HG03135 (cell line): ENCODE data around the gene EHBP1.
"Not testable (repeated sequence)": the region's sequence is repeated elsewhere in the genome, so short reads cannot be mapped to it uniquely, and the experiment has no call there.

Experiments used
- ATAC-seq: cut with Tn5 transposase; IDR thresholded peaks from one replicate; pipeline ENCODE4 v1.9.1; 2021; ENCODE audit warnings: mild to moderate bottlenecking, moderate library complexity; ENCODE audit not compliant: unreplicated experiment

EHBP1 gene

DNA sequence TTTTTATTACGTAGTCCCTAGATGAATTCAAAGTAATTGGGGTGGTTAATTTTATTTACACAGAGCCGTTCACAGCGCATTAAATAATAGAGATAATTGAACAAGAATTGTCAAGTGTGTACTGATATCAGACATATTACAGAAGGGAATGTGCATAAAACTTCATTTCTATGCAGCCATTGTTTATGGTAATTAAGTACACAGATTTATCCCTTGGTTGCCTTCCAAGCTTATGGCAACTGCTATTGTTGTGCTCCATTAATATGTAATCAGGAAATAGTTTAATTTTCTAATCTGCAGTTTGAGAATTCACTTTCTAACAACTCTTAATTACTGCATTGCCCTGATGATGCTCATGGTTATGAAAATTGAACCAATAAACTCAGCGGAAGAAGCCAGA is 297.8 kb downstream of the EHBP1 start:
- ATAC-seq, result no peak

DNA sequence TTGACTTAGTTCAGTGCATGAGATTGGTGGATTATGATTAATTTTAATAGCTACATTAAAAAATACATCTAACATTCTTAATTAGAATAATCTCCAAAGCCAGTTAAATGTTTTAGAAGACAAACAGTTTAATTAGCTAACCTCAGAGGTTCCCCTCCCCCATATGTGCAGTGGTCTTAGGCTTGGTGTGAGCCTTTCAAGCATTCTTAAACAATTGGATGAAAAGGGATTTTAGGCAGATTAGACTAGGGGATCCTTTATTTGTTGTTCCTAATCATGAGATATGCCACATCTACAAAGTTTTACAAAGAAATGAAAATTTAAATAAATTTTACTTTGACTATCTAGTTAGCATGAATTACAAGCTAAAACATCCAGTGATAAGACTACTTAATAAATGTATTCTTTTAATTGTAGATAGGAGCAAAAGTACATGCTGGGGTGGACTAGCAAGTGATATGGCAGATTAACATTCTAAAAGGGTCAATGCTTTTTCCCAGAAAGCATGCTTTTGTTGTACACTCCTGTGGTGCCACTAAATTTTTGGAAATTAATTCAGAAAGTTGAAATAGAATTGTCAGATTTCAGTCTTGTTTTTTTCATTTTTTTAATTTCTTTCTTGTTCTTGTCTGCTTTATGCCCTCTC is 302.4 kb downstream of the EHBP1 start:
- ATAC-seq, result no peak

DNA sequence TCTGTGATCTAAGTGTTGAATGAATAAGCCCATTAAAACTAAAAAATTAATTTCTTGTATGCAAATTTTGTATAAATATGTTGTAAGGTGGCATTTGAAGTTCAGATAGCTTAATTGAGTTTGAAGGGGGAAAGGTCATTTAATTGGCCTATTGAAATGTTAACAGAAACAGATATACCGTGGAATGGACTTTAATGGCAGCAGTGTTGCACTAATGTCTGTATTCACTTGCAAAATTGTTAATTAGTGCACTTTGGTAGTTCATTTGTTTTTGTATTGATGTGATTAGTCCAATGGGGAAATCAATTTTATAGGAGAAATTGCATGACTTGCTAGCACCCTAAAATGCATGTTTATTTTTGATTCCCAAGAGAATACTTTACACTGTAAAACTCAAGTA is 303.3 kb downstream of the EHBP1 start:
- no peak for ATAC-seq

DNA sequence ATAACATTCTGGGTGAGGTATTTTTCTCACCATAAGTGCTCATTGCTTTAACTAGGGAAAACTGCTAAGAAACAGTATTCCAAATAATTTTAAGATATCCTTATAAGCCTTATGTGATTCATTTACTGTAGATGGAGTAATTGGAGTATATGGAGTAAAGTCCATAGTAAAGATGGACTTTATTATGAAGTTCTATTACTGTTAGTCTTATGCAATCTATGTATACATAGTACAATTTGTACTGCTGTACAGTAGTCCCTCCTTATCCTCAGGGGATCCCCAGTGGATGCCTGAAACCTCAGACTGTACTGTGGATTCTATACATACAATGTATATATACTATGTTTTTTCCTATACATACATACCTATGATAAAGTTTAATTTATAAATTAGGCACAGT is 304.0 kb downstream of the EHBP1 start:
- no peak for ATAC-seq

DNA sequence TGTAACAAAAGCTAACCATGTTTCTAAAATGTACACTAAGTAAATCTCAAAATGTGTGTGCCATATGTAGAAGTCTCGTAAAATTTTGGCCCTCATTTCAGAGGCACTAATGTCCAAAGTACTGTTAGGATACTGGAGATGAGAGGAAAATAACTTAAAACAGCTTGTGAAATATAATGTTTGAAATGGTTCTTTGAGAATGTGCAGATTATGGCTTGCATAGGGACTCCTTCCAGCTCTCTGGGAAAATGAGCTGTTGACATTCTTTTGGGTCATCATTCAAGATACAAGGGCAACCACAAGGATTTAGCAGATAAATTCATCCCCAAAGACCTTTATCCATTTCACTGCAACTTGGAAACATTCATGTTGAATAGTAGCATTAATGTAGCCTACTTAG is 307.0 kb downstream of the EHBP1 start:
- ATAC-seq, result no peak

DNA sequence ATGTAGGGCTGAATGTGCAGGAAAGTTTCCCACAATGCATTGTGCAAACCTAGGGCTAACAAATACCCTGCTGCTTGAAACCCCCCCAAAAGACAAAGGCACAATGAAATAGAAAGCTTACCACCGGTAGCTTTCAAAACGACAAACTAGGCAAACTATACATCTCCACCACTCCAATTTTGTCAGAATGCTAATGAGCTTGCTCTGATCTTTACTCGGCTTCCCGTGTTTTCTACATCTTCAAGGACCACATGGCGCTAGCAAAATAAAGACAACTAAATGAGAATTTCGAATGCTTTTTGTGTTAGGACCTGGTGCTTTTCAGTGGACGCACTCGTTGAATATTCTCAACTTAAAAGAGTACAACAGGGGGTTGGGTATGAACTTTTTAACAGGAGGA is 307.9 kb downstream of the EHBP1 start:
- no peak for ATAC-seq

DNA sequence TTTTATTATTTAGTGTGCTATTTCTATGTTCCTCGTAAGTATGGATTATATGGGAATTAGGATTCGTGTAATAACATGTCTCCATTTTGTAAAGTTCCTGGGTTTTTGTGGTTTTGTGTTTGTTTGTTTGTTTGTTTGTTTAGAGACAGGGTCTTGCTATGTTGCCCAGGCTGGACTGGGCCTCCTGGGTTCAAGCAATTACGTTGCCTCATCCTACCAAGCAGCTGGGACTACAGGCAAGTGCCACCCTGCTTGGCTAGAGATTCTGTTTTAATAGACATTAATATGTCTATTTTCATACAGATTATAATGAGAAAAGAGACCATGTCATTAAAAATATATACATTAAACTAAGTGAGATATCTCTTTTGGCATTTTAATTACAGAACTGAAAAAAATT is 309.9 kb downstream of the EHBP1 start:
- ATAC-seq, result no peak

DNA sequence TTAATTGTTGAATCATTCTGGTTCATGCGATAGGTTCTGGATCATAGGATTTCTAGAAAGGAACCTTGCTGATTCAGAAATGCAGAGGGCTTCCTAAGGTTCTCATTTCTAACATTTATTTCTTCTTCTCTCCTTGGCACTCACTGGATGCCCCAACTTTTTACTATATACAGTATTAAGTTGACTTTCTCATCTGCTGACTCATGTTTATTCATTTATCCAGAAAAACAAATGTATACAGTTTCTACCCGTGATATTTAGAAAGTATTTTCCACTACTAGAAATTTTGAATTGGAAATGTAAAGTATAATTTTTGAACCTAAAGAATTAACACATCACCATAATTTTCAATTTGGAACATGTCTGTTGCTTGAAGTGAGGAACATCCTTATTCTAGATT is 312.9 kb downstream of the EHBP1 start:
- ATAC-seq, result no peak

DNA sequence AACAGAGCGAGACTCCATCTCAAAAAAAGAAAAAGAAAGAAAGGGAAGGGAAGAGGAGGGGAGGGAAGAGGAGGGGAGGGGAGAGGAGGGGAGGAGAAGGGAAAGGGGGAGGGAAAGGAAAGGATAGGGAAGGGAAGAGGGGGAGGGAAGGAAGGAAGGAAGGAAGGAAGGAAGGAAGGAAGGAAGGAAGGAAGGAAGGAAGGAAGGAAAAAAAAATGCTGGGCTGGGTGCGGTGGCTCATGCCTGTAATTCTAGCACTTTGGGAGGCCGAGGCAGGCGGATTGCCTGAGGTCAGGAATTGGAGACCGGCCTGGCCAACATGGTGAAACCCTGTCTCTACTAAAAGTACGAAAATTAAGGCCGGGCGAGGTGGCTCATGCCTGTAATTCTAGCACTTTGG is 314.2 kb downstream of the EHBP1 start:
- ATAC-seq, result not testable (repeated sequence)

DNA sequence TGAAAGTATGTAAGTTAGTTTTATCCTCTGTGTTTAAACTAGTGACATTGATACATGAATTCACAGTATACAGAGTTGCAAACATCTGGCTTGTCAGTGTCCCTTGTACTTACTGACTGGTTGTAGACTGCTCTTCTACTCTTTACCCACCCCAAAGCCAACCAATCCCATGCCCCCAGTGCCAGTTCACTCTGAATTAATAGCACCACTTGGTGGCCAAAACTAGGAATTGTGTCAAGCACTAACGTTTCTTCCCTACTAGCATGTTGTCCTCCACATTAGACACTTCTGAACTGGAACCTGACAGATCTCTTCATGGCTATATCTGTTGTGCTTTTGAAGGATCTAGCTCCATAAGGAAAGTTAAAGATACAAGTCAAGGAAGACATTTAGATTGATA is 317.9 kb downstream of the EHBP1 start:
- ATAC-seq, result no peak

DNA sequence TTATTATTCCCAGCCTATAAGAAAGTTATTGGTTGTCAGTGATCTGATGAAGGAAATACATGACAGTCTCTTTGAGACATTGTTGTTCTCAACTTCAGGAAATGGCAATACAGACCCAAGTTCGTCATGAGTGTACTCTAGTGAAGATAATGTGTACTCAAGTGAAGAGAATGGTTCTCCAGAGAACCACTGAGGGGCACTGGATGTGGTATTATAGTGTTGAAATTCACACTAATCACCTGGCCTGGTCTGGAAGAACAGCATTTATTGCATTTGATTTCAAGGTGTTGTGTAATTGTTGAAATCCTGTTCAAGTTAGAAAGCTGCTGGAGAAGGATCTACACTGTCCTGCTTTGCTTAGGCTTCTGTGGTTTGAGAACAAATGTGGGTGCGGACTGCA is 321.7 kb downstream of the EHBP1 start:
- ATAC-seq, result no peak

DNA sequence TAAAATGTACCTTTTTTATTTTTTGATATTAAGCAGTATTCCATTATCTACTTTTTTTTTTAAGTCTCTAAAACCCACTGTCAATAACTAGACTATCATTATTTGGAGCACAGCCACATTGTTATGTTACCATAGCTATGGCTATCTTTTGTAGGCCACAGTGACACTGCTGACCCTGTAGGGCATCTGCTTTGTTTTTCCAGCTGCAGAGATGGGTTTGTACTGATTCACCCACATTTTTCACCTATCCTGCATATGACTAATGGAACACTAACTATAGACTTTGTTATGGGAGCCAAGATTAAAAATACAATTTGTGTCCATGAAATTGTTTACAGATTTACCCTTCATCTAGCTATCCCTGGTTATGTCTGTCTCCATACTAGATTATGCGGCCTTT is 323.5 kb downstream of the EHBP1 start:
- no peak for ATAC-seq

DNA sequence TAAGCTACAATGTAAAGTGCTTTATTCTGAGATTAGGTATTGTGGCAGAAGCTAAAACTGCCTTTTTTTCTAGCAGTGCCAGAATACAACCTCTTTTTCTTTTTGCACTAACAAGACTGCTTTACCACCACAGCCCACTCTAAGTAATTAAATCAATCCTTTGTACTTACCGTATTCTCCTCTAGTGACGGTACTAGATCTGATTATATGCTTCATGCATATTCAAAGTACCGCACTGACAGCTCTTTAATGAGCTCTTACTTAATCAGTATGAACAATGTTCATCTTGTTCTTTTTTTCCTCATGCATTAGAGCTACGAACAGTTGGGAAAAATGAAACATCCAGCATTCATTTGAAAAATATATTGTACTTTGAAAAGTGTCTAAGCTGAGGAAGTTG is 329.0 kb downstream of the EHBP1 start:
- no peak for ATAC-seq

DNA sequence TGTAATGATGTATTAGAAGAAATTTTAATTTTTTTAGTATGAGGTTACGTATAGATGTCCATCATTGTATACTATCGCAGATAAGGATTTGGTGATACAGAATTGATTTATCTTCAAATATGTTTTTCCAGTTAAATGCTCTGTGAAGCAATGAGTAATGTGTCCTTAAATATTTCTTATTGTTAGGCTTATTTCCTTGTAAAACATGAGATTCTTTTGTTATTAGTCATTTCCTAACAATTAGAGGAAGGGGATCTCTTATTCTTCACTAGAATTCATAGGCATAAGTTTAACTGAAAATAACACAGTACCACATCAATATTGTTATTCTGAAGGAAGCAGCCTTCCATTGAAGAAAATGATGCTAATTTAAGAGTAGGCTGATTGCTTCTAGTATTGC is 329.7 kb downstream of the EHBP1 start:
- no peak for ATAC-seq

DNA sequence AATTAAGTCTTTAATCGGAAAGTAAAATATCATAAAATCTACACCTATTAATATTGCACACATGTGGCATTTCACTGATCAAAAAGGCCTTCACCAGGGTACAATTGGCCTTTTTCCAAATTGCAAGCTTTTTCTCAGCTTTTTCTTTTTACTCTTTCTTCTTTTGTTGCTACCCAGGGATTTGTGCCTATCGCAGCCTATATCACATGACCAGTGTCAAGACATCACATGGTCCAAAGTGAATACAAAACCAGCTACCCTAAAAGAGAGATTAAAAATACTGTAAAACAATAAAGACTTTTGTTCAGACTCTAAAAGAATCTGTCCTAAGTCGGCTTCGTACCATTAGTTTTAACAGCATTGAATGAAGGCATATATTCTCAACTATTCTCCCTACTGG is 330.1 kb downstream of the EHBP1 start:
- no peak for ATAC-seq

DNA sequence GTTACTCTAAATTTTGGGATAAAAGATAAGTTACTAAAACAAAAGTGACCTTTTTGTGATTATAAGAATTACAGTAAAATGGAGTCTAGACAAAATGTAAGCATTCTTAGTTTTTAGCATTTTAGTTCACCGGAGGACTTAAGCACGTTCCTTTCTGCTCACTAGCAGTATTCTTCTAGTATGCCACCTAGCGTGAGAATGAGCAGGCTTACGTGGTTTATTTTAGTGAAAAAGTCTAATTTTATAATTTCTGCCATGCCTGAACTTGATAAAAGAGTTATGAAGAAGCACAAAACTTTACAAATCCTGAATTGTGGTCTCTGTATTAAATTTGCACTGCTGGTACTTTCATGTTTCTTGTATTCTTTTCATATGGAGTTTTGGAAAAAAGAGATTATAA is 332.5 kb downstream of the EHBP1 start:
- ATAC-seq, result no peak

DNA sequence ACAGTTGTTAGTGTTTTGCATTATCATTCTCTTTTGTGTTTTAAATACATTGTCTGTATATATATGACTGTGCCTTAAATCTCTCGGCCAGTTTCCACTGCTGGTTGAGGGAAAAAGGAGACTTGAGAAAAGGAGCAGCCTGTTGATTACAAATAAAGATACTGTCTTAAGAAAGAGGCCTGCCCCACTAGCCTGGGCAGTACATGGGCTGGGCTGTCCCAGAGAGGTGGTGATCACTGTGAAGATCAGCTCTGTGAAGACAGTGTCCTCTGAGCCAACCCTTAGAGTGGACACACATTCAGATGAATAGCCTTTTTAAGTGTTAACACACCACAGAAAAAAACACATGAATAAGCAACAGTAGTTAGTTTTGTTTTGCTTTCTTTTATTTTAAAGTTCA is 335.1 kb downstream of the EHBP1 start:
- no peak for ATAC-seq

DNA sequence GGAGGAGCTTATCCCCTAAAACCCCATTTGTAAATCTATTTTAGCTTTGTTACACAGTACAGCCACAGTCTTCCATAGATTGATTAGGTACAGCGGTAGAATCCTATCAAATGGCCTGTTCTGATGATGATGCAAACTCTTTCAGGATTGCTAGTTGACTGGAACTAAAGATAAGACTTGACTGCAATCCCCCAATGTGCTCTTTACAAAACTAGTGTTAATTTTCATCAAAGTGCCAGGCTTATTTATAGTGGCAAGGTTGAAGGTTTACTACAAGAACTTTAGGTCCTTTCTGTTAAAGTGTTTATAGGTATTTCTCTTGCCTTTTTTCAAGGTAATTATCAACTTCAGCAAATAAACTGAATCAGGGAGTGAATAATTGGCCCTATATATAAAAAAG is 336.1 kb downstream of the EHBP1 start:
- no peak for ATAC-seq

DNA sequence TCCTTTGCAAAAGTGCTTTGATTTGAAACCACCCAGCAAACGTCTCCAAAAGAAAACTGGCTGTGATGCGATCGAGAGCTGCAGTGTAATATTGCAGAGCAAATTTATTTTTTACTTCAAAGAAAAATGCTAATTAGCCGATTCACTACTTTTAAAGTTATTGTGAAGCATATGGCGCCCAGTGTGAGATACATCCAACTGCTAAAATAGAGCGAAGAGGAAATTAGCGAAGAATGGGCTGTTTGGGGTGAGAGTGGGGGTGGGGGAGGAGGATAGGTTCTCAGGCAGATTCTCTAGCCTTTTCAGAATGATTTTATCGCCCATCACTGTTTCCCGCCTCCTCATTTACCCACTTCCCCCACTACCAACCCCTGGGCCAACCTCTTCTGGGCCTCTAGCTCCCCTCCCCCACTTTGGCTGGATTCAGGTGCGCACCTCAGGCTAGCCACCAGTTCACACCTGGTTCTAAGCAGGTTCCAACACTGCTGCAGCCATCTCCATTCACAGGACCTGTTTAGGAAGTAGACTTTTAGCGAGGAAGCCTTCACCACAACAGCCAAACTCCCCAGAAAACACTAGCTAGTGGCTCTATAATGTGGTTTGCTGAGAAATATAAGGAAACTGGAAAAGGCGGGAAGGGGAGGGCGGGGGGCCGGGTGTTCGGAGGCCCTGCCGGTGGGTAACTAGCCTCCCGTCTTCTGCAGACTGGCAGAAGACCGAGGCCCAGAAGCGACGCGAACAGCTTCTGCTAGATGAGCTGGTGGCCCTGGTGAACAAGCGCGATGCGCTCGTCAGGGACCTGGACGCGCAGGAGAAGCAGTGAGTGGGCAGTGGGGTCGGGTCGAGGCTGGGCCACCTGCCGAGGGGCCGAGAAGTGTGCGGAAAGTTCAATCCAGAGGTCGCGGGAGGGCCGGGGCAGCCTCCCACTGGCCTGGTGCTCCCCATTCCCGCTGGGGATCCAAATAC is 339.1 kb downstream of the EHBP1 start:
- no peak for ATAC-seq

DNA sequence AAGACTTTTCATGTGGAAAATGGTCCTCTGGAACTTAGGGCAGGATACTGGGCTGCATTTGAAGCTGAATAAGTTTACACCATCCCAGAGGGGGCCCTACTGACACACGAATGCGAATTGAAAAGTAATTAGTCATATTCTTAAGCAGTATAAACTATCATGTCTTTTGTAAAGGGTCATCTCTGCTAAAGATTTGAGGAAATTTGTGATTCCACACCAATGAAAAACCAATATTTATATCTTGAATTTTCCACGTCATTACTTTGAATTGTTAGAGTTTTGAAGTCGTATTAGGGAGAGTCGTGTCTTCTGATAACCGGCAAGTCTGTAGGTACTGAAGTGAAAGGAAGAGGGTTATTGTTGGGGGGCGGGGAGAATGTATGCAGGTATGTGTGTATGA is 341.0 kb downstream of the EHBP1 start:
- no peak for ATAC-seq

DNA sequence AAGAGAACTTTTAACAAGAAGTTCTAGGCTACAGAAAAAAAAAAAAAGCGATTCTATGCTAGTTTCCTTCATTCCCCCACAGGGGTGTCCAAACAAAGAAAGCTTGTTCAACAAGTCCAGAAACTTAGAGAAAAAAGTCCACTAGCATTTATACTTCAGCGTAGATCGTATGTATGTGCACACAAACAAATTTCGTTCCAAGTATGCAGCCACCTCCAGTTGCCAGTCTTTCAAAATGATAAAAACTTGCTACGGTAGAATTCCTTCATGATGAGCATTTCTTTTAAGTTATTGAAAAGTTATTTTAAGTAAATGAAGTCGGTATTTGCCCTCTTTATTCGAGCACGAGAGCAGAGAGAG is 341.4 kb downstream of the EHBP1 start:
- ATAC-seq, result no peak
